B cell (primary cell): ENCODE data around the gene MTHFD1L. TPM values are rescaled to one million over a fixed set of nuclear protein-coding genes. Genes with fewer than 3 reads are reported as not detected.

Experiments
- ATAC-seq: fragments of 200-7000 bp; cut with Tn5 transposase; one replicate; pipeline ENCODE4 v1.10.0; 2021; ENCODE audit warnings: low read depth, mild to moderate bottlenecking, moderate number of reproducible peaks, moderate library complexity
- CTCF ChIA-PET: fragments of 350-600 bp; sonication (Branson Sonifier 250); formaldehyde crosslinking; loops from one replicate; lab custom pipeline; 2021; ENCODE audit warnings: antibody characterized with exemption, inconsistent platforms; lab: Charles Lee
- POLR2A ChIA-PET: fragments of 350-600 bp; sonication (Branson Sonifier 250); formaldehyde crosslinking; loops from one replicate; lab custom pipeline; 2021; ENCODE audit warnings: antibody characterized with exemption; lab: Charles Lee
- DNase-seq: peaks from one replicate; pipeline ENCODE4 v3.0.0; 2013
- H2AFZ ChIP-seq: 2 replicates; pipeline ENCODE4 v1.6.1; 2012; ENCODE audit warnings: mild to moderate bottlenecking, low read depth, low read length; ENCODE audit not compliant: insufficient read depth, poor library complexity, severe bottlenecking
- H3K27ac ChIP-seq, 2 donors: 1 replicate in 1 of 2; 2 replicates in 1 of 2; pipeline ENCODE4 v1.5.1; 2012 to 2013; ENCODE audit warnings: low read length in 2 of 2, mild to moderate bottlenecking in 2 of 2, moderate library complexity in 1 of 2
- H3K27me3 ChIP-seq, 4 experiments: fragments of 200-600 bp in 1 of 4; sonication (generic) in 1 of 4; replicated peaks in 1 of 4; 1 replicate in 2 of 4; 2 replicates in 2 of 4; pipeline versions ENCODE4 v1.6.1 to v1.7.0; 2013 to 2016; ENCODE audit warnings: low read length in 3 of 4, mild to moderate bottlenecking in 2 of 4, mixed read lengths in 1 of 4, moderate library complexity in 1 of 4; ENCODE audit not compliant: insufficient read depth in 4 of 4, control insufficient read depth in 3 of 4; ENCODE audit errors: control extremely low read depth in 1 of 4
- H3K36me3 ChIP-seq, 2 experiments: replicated peaks in 1 of 2; 1 replicate in 1 of 2; 2 replicates in 1 of 2; pipeline versions ENCODE4 v1.6.1 to v1.7.1; 2013; ENCODE audit warnings: low read length in 1 of 2; ENCODE audit not compliant: insufficient read depth in 2 of 2, control insufficient read depth in 1 of 2; ENCODE audit errors: control extremely low read depth in 1 of 2, extremely low read depth in 1 of 2
- H3K4me1 ChIP-seq, 2 donors: fragments of 200-600 bp in 1 of 2; sonication (generic) in 1 of 2; 1 replicate in 1 of 2; 2 replicates in 1 of 2; pipeline versions ENCODE4 v1.5.1 to v1.6.1; 2013 to 2017; ENCODE audit warnings: low read length in 2 of 2; ENCODE audit not compliant: control insufficient read depth in 2 of 2, insufficient read depth in 2 of 2
- H3K4me2 ChIP-seq: replicated peaks from 2 replicates; pipeline ENCODE3; 2012; ENCODE audit warnings: mild to moderate bottlenecking, low read depth, low read length; ENCODE audit not compliant: poor library complexity, severe bottlenecking
- H3K4me3 ChIP-seq, 5 experiments: fragments of 200-600 bp in 1 of 5; sonication (generic) in 1 of 5; 1 replicate in 3 of 5; 2 replicates in 2 of 5; pipeline versions ENCODE4 v1.5.1 to v1.7.0; 2011 to 2016; ENCODE audit warnings: low read length in 4 of 5, mild to moderate bottlenecking in 4 of 5, low read depth in 2 of 5, control low read depth in 1 of 5, moderate library complexity in 1 of 5; ENCODE audit not compliant: insufficient read depth in 1 of 5; ENCODE audit errors: control extremely low read depth in 1 of 5, extremely low read depth in 1 of 5
- H3K79me2 ChIP-seq: fragments of 200-600 bp; sonication (generic); one replicate; pipeline ENCODE4 v1.6.0; 2016; ENCODE audit warnings: low read length; ENCODE audit not compliant: control insufficient read depth, insufficient read depth
- H3K9ac ChIP-seq: fragments of 200-600 bp; sonication (generic); 2 replicates; pipeline ENCODE4 v1.6.1; 2017; ENCODE audit warnings: mild to moderate bottlenecking, low read length, moderate library complexity
- H3K9me3 ChIP-seq, 3 donors: one replicate each; pipeline versions ENCODE4 v1.6.1 to v1.7.1; 2013; ENCODE audit warnings: low read length in 2 of 3; ENCODE audit not compliant: control insufficient read depth in 2 of 3, insufficient read depth in 1 of 3; ENCODE audit errors: control extremely low read depth in 1 of 3
- H4K20me1 ChIP-seq: 2 replicates; pipeline ENCODE4 v1.6.0; 2012; ENCODE audit warnings: mild to moderate bottlenecking, low read length; ENCODE audit not compliant: insufficient read depth, control insufficient read depth, poor library complexity, severe bottlenecking
- H3K27ac Mint-ChIP-seq: one replicate; pipeline ENCODE4 v1.8.0; 2021; ENCODE audit warnings: mixed read lengths
- H3K27me3 Mint-ChIP-seq: one replicate; pipeline ENCODE4 v1.8.0; 2021; ENCODE audit warnings: mixed read lengths
- H3K4me1 Mint-ChIP-seq: one replicate; pipeline ENCODE4 v1.8.0; 2021; ENCODE audit warnings: mixed read lengths
- H3K4me3 Mint-ChIP-seq: one replicate; pipeline ENCODE4 v1.8.0; 2021; ENCODE audit warnings: mixed read lengths
- H3K9me3 Mint-ChIP-seq: one replicate; pipeline ENCODE4 v1.8.0; 2022; ENCODE audit warnings: mixed read lengths; ENCODE audit not compliant: insufficient read depth
- EZH2 ChIP-seq: IDR thresholded peaks from 2 replicates; pipeline ENCODE4 v1.6.1; 2012; ENCODE audit warnings: borderline replicate concordance, low read depth, mild to moderate bottlenecking, moderate library complexity, low read length; ENCODE audit not compliant: insufficient read depth, poor library complexity, severe bottlenecking
- WGBS: methylation state at CpG from one replicate; pipeline ENCODE4 v1.1.5; 2013; ENCODE audit warnings: missing lambda C conversion rate; ENCODE audit not compliant: insufficient coverage; 5-methylcytosine and 5-hydroxymethylcytosine counted together
- intact Hi-C: fragments of 100-400 bp; cut with micrococcal nuclease; formaldehyde crosslinking; loops from one replicate; pipeline ENCODE4 v1.10.0; 2022
- polyA plus RNA-seq: library from polyadenylated mRNA; depleted of rRNA; stranded (reverse); fragments of >200 nt; gene quantifications from 2 replicates; pipeline ENCODE4 v1.2.3, GENCODE V29; 2012
- total RNA-seq, 2 donors: library from RNA; stranded (reverse); fragments of 120-200 nt in 1 of 2; gene quantifications; 1 replicate in 1 of 2; 2 replicates in 1 of 2; pipeline versions ENCODE4 v1.2.3 to v1.2.4, GENCODE V29; 2013 to 2022
- TF ChIP-seq, protein P1 (sequence below): fragments of 200-600 bp; IDR thresholded peaks from one replicate; pipeline ENCODE4 v1.8.0; 2022; ENCODE audit warnings: antibody characterized with exemption, mild to moderate bottlenecking

Gene MTHFD1L
- total and polyA plus RNA-seq, 2 donors (not counting 1 experiment from before 2014, with no cell fraction given), result 2.9 to 16.1 TPM

DNA sequence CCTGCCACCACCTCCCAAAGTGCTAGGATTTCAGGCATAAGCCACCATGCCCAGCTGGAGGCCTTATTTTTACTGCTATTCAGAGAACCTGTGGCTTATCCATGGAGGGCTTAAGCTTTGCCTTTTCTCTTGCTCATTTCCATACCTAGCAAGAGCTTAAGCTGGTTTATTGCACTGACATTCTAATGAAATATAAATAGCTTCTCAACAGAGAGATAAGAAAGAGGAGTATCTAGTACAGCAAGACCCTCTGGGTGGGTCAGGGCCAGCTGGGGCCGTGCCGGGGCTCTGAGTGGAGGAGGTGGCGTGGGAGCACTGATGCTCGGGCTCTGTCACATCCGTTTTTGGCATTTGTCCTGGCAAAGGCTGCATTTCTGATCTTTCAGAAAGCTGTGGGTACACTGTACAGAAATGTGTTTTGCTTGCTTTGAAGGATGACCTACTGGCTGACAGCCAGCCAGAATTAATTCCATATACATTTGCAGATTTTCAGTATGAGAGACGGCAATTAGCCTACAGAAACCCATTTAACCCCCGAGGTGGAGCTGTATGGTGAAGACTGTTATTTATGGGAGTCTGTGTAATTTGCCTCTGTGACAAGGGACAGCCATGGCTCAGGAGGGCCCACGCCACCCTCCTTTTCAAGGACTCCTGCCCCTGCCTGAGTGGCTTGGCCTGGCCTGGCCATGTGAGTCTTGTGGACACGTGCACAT, 192.7 kb downstream of the MTHFD1L start:
- no peak for ATAC-seq
- ChIA-PET POLR2A (no interaction called here), CTCF (interaction anchor here (0.6 kb wide), 1 partner anchor 44 kb away, joined by 3 read pairs; no protein-coding TSS in a partner anchor)
- Histone ChIP-seq H3K9ac (no peak overlapping the region), H3K4me2 (no peak overlapping the region), H2AFZ (no peak overlapping the region), H3K9me3 (no peaks in the 10 kb centered on the region), H4K20me1 (no peaks in the 10 kb centered on the region), H3K36me3 (no peaks in the 10 kb centered on the region), H3K79me2 (no peaks in the 10 kb centered on the region), H3K4me1 (no peaks in the 10 kb centered on the region), H3K4me3 (no peak overlapping the region), H3K27me3 (no peaks in the 10 kb centered on the region), H3K27ac (no peak overlapping the region)
- Mint-ChIP-seq H3K9me3 (no peaks in the 10 kb centered on the region), H3K27me3 (no peaks in the 10 kb centered on the region), H3K4me1 (no peaks in the 10 kb centered on the region), H3K27ac (no peak overlapping the region), H3K4me3 (no peak overlapping the region)
- no peak for DNase-seq
- TF ChIP-seq EZH2, result no peak
- TF ChIP-seq, protein P1, sequence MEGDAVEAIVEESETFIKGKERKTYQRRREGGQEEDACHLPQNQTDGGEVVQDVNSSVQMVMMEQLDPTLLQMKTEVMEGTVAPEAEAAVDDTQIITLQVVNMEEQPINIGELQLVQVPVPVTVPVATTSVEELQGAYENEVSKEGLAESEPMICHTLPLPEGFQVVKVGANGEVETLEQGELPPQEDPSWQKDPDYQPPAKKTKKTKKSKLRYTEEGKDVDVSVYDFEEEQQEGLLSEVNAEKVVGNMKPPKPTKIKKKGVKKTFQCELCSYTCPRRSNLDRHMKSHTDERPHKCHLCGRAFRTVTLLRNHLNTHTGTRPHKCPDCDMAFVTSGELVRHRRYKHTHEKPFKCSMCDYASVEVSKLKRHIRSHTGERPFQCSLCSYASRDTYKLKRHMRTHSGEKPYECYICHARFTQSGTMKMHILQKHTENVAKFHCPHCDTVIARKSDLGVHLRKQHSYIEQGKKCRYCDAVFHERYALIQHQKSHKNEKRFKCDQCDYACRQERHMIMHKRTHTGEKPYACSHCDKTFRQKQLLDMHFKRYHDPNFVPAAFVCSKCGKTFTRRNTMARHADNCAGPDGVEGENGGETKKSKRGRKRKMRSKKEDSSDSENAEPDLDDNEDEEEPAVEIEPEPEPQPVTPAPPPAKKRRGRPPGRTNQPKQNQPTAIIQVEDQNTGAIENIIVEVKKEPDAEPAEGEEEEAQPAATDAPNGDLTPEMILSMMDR, result no peak
- intact Hi-C loops, result no loop called here
- 99% methylated on average over 6 of the region's 9 CpGs for WGBS

DNA sequence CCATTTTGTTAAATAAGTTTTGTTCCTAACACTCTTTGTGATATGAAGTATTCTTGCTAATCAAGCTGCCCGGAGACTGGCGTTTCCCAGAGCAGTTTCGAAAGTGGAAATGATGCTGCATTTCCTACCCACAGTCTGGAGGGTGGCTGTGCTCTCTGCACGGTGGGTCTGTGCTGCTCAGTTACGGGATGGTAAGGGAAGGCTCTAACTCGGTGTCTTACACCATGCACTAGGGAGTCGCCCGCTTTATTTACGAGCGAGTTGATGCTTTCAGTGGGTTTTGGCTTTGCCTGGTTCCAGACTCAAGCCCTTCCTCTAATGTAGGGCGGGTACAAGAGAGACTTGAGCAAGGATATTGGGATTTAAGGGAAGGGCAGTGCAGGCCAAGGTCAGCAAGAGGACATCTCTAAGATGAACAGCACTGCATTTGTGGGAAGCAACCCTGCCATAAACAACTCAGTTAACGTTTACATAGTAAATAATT, 194.2 kb downstream of the MTHFD1L start:
- ChIA-PET POLR2A (no interaction called here), CTCF (interaction anchor here (0.6 kb wide), 1 partner anchor 106 kb away, joined by 4 read pairs; no protein-coding TSS in a partner anchor)
- Histone ChIP-seq H3K36me3 (no peaks in the 10 kb centered on the region), H2AFZ (no peak overlapping the region), H3K9ac (no peak overlapping the region), H3K4me1 (no peaks in the 10 kb centered on the region), H3K27me3 (no peaks in the 10 kb centered on the region), H3K4me3 (no peak overlapping the region), H4K20me1 (no peaks in the 10 kb centered on the region), H3K9me3 (no peaks in the 10 kb centered on the region), H3K4me2 (no peak overlapping the region), H3K27ac (no peak overlapping the region), H3K79me2 (no peaks in the 10 kb centered on the region)
- Mint-ChIP-seq H3K4me3 (no peak overlapping the region), H3K4me1 (no peaks in the 10 kb centered on the region), H3K27me3 (no peaks in the 10 kb centered on the region), H3K9me3 (no peaks in the 10 kb centered on the region), H3K27ac (no peak overlapping the region)
- WGBS, result 62% methylated on average over 10 of the region's 12 CpGs
- intact Hi-C loops, result no loop called here
- TF ChIP-seq, protein P1, result no peak
- no peak for TF ChIP-seq EZH2
- ATAC-seq (no peak), DNase-seq (no peak)
